Tibial nerve (tissue), 3 donors: ENCODE data around the gene CDCP1.

ENCODE experiments used
- POLR2A ChIP-seq, 2 donors: fragments of 450-650 bp; IDR thresholded peaks; one replicate each; pipeline ENCODE4 v1.6.1; 2017; ENCODE audit warnings: antibody characterized with exemption in 2 of 2, mild to moderate bottlenecking in 2 of 2, moderate library complexity in 2 of 2
- TF ChIP-seq, protein P1 (sequence below), 5 experiments: fragments of 200-600 bp in 3 of 5; fragments of 450-650 bp in 2 of 5; sonication (generic) in 3 of 5; IDR thresholded peaks; one replicate each; pipeline ENCODE4 v1.5.1; 2016 to 2019; ENCODE audit warnings: antibody characterized with exemption in 5 of 5, mild to moderate bottlenecking in 3 of 5, moderate library complexity in 2 of 5

DNA sequence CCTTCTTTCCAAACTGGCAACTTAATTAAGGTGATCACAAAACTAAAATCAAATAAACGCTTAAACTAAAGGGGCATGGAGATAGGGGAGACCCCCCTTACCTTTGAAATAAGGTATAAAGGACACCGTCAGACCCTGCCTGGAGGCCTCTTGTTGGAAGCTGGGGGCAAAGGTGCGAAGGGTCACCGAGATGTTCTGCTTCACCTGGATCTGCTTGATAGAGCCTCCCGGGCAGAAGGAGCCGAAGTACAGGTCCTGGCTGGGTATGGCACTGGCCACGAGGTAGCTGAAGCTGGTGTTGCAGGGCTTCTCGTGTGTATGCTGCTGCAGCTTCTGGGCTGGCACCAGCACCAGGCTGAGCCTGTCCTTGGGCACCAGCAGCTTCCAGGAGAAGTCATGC lies 53.0 kb downstream of the CDCP1 start:
- TF ChIP-seq, protein P1, sequence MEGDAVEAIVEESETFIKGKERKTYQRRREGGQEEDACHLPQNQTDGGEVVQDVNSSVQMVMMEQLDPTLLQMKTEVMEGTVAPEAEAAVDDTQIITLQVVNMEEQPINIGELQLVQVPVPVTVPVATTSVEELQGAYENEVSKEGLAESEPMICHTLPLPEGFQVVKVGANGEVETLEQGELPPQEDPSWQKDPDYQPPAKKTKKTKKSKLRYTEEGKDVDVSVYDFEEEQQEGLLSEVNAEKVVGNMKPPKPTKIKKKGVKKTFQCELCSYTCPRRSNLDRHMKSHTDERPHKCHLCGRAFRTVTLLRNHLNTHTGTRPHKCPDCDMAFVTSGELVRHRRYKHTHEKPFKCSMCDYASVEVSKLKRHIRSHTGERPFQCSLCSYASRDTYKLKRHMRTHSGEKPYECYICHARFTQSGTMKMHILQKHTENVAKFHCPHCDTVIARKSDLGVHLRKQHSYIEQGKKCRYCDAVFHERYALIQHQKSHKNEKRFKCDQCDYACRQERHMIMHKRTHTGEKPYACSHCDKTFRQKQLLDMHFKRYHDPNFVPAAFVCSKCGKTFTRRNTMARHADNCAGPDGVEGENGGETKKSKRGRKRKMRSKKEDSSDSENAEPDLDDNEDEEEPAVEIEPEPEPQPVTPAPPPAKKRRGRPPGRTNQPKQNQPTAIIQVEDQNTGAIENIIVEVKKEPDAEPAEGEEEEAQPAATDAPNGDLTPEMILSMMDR (IDR thresholded peaks at IDR 0.05): no peak
- no peak for TF ChIP-seq POLR2A (IDR thresholded peaks at IDR 0.05)
